Measurements from ENCODE around the gene CFAP77. TPM values are rescaled to one million over a fixed set of nuclear protein-coding genes. Genes with fewer than 3 reads are reported as not detected.

The CFAP77 gene
- total and polyA plus RNA-seq, 2 of the 8 experiments (the other 6 are each of a cell fraction or from before 2014, with no cell fraction given), result 0.63 to 0.97 TPM

- TF ChIP-seq CHD7 (IDR thresholded peaks at IDR 0.05; ENCODE audit: insufficient replicate concordance, low read length) (no peak), RFX5 (IDR thresholded peaks at IDR 0.05; ENCODE audit: borderline replicate concordance, low read depth, low read length) (no peak), RNF2 (IDR thresholded peaks at IDR 0.05; ENCODE audit: borderline replicate concordance, low read depth, low read length, missing control alignments, poor library complexity, severe bottlenecking) (no peak), ZNF274 (IDR thresholded peaks at IDR 0.05; ENCODE audit: borderline replicate concordance, extremely low read depth, low read length) (no peak)
Observed at GRCh38 chr9:132560616-132561202, 150.7 kb downstream of the CFAP77 start (continued).

All from H1 (cell line).